Endothelial cell of umbilical vein (primary cell): ENCODE results near the gene ICAM5. TPM values are rescaled to one million over a fixed set of nuclear protein-coding genes. Genes with fewer than 3 reads are reported as not detected.

Experiments
- BruUV-seq: library from RNA; stranded (reverse); fragments of 400-500 nt; replicated peaks from 2 replicates; lab custom pipeline; 2021; lab: Mats Ljungman, UMichigan
- CTCF ChIA-PET: fragments of 300-600, 350-600 bp; sonication (Branson Sonifier 250); formaldehyde crosslinking; loops from one replicate; lab custom pipeline; 2021; ENCODE audit warnings: antibody characterized with exemption, inconsistent platforms; lab: Charles Lee
- POLR2A ChIA-PET: fragments of 300-600, 350-600 bp; sonication (Branson Sonifier 250); formaldehyde crosslinking; loops from one replicate; lab custom pipeline; 2021; ENCODE audit warnings: antibody characterized with exemption, inconsistent platforms; lab: Charles Lee
- DNase-seq: peaks from one replicate; pipeline ENCODE4 v3.0.0-alpha.2; 2011; ENCODE audit warnings: low read depth, low spot score
- FAIRE-seq: peaks from 2 replicates; lab custom pipeline; 2011; peaks lifted over from hg19 to GRCh38; lab: Jason Lieb, UNC
- H2AFZ ChIP-seq: 2 replicates; pipeline ENCODE4 v1.6.0; 2012; ENCODE audit warnings: low read depth, low read length, control low read depth, inconsistent platforms
- H3K27ac ChIP-seq: 2 replicates; pipeline ENCODE4 v1.5.1; 2011; ENCODE audit warnings: low read depth, mild to moderate bottlenecking, control low read depth, low read length, moderate library complexity; ENCODE audit not compliant: insufficient read depth
- H3K27me3 ChIP-seq, 2 experiments: 2 replicates each; pipeline versions ENCODE4 v1.6.0 to v1.6.1; 2011; ENCODE audit warnings: low read length in 2 of 2, mixed read lengths in 1 of 2; ENCODE audit not compliant: control insufficient read depth in 2 of 2, insufficient read depth in 2 of 2
- H3K36me3 ChIP-seq, 2 experiments: 2 replicates in 1 of 2; 3 replicates in 1 of 2; pipeline ENCODE4 v1.5.1; 2011; ENCODE audit warnings: low read length in 2 of 2, mild to moderate bottlenecking in 1 of 2, moderate library complexity in 1 of 2; ENCODE audit not compliant: control insufficient read depth in 2 of 2, insufficient read depth in 2 of 2; ENCODE audit errors: extremely low read depth in 1 of 2
- H3K4me1 ChIP-seq: 3 replicates; pipeline ENCODE4 v1.5.1; 2011; ENCODE audit warnings: mild to moderate bottlenecking, low read length; ENCODE audit not compliant: control insufficient read depth, insufficient read depth; ENCODE audit errors: extremely low read depth
- H3K4me2 ChIP-seq: 2 replicates; pipeline ENCODE4 v1.6.1; 2011; ENCODE audit warnings: low read length, control low read depth, mixed read lengths; ENCODE audit not compliant: insufficient read depth
- H3K4me3 ChIP-seq, 3 experiments: fragments of 200-600 bp in 1 of 3; sonication (generic), shearing (Covaris generic) in 1 of 3; replicated peaks in 1 of 3; 2 replicates each; pipeline ENCODE4 v1.5.1; 2011 to 2016; ENCODE audit warnings: control low read depth in 3 of 3, low read length in 3 of 3, mild to moderate bottlenecking in 2 of 3, inconsistent platforms in 1 of 3, low read depth in 1 of 3, moderate library complexity in 1 of 3; ENCODE audit not compliant: insufficient read depth in 1 of 3
- H3K79me2 ChIP-seq: 2 replicates; pipeline ENCODE4 v1.6.0; 2012; ENCODE audit warnings: low read length, inconsistent platforms; ENCODE audit not compliant: control insufficient read depth, insufficient read depth
- H3K9ac ChIP-seq: replicated peaks from 2 replicates; pipeline ENCODE3; 2011; ENCODE audit warnings: low read length, control low read depth; ENCODE audit not compliant: insufficient read depth; ENCODE audit errors: extremely low read depth
- H3K9me1 ChIP-seq: replicated peaks from 3 replicates; pipeline ENCODE4 v1.6.0; 2011; ENCODE audit warnings: mild to moderate bottlenecking, low read length; ENCODE audit not compliant: control insufficient read depth, insufficient read depth; ENCODE audit errors: extremely low read depth
- H3K9me3 ChIP-seq: replicated peaks from 2 replicates; pipeline ENCODE4 v1.5.1; 2012; ENCODE audit warnings: low read length, inconsistent platforms; ENCODE audit not compliant: control insufficient read depth, insufficient read depth
- H4K20me1 ChIP-seq: replicated peaks from 2 replicates; pipeline ENCODE3; 2011; ENCODE audit warnings: mild to moderate bottlenecking, low read length; ENCODE audit not compliant: control insufficient read depth, insufficient read depth; ENCODE audit errors: extremely low read depth
- CTCF ChIP-seq, 2 donors: IDR thresholded peaks; 1 replicate in 1 of 2; 2 replicates in 1 of 2; pipeline ENCODE4 v1.5.1; 2011; ENCODE audit warnings: low read length in 2 of 2, mild to moderate bottlenecking in 2 of 2, moderate library complexity in 2 of 2, control low read depth in 1 of 2, inconsistent platforms in 1 of 2, low read depth in 1 of 2; ENCODE audit not compliant: insufficient read depth in 1 of 2; ENCODE audit errors: extremely low read depth in 1 of 2
- EZH2 ChIP-seq: IDR thresholded peaks from 2 replicates; pipeline ENCODE4 v1.6.1; 2012; ENCODE audit warnings: borderline replicate concordance, low read depth, mild to moderate bottlenecking, moderate library complexity, low read length, inconsistent platforms; ENCODE audit not compliant: severe bottlenecking
- FOS ChIP-seq: IDR thresholded peaks from 2 replicates; pipeline ENCODE4 v1.6.1; 2011; ENCODE audit warnings: mild to moderate bottlenecking, low read length, moderate library complexity, borderline replicate concordance; ENCODE audit not compliant: insufficient read depth
- JUN ChIP-seq: IDR thresholded peaks from 2 replicates; pipeline ENCODE4 v1.6.1; 2011; ENCODE audit warnings: borderline replicate concordance, low read depth; ENCODE audit not compliant: insufficient read length, insufficient read depth
- MYC ChIP-seq: IDR thresholded peaks from one replicate; pipeline ENCODE4 v1.6.1; 2011; ENCODE audit warnings: mild to moderate bottlenecking, low read depth, low read length
- POLR2AphosphoS5 ChIP-seq: IDR thresholded peaks from 2 replicates; pipeline ENCODE4 v1.6.1; 2012; ENCODE audit warnings: low read depth, mild to moderate bottlenecking, control low read depth, low read length, moderate library complexity; ENCODE audit not compliant: insufficient read depth
- dilution Hi-C: fragments of 300-500 bp; cut with MboI; formaldehyde crosslinking; loops from one replicate; pipeline ENCODE4 v1.15.0; 2019; ENCODE audit warnings: low sequenced_read_pairs; ENCODE audit not compliant: extremely low pct_ligation_motif_present
- intact Hi-C: fragments of 100-400 bp; cut with micrococcal nuclease; formaldehyde crosslinking; loops from one replicate; pipeline ENCODE4 v1.10.0; 2022
- polyA plus RNA-seq, 4 experiments: library from polyadenylated mRNA; depleted of rRNA in 3 of 4; stranded (reverse) in 3 of 4; unstranded in 1 of 4; fragments of >200 nt; gene quantifications; 2 replicates each; pipeline versions ENCODE4 v1.2.1 to v1.2.3, GENCODE V29; 2011 to 2012; ENCODE audit warnings: missing spikeins in 1 of 4
- total RNA-seq: library from RNA; stranded (reverse); gene quantifications from 2 replicates; pipeline ENCODE4 v1.2.3, GENCODE V29; 2021

The ICAM5 gene
- total and polyA plus RNA-seq, 2 donors (not counting 3 experiments of a cell fraction or from before 2014, with no cell fraction given): 0.10 to 0.40 TPM

- Histone ChIP-seq H3K79me2 (no peaks in the 10 kb centered on the region), H3K36me3 (peaks cover 6 to 23% of the 10 kb centered on the region in 2 experiments), H3K9me3 (no peaks in the 10 kb centered on the region), H3K27ac (no peak overlapping the region), H4K20me1 (no peaks in the 10 kb centered on the region), H3K4me2 (no peak overlapping the region), H3K9me1 (no peaks in the 10 kb centered on the region), H3K4me1 (no peaks in the 10 kb centered on the region), H3K9ac (no peak overlapping the region), H3K27me3 (no peaks in the 10 kb centered on the region), H2AFZ (no peak overlapping the region), H3K4me3 (no peak overlapping the region)
- DNase-seq (no peak), FAIRE-seq (no peak)
- ChIA-PET POLR2A (no interaction called here), CTCF (interaction anchor here (0.7 to 2.3 kb wide), 5 partner anchors 15 to 72 kb away, joined by 3 to 4 read pairs (median 4); partner anchors contain the start of gene ICAM1)
- intact Hi-C loops: loop anchor here (2.0 to 5.0 kb wide), 2 partner anchors 16 to 44 kb away; partner anchors contain the start of genes ICAM1 and RAVER1
- no peak for TF ChIP-seq JUN
- TF ChIP-seq POLR2AphosphoS5: no peak
- no peak for TF ChIP-seq FOS
- TF ChIP-seq MYC: no peak
- TF ChIP-seq EZH2: no peak
- TF ChIP-seq CTCF (IDR thresholded peaks at IDR 0.05; ENCODE audit: extremely low read depth in 1 of 2, insufficient read depth in 1 of 2, low read depth in 1 of 2, low read length in 2 of 2): no peak
- BruUV-seq: TSS peak; percentile 50
- dilution Hi-C loops: no loop called here
These were observed 26.7 kb downstream of the ICAM5 start for GRCh38 chr19:10316229-10317044.
